IMR-90 (cell line): ENCODE measurements around the gene SIK2. TPM values are rescaled to one million over a fixed set of nuclear protein-coding genes. Genes with fewer than 3 reads are reported as not detected.

ENCODE experiments used
- ATAC-seq: fragments of 200-7000 bp; cut with Tn5 transposase; 2 replicates; pipeline ENCODE4 v1.9.1; 2020; ENCODE audit warnings: low read depth, mild to moderate bottlenecking, moderate library complexity
- BruUV-seq: library from RNA; stranded (reverse); fragments of 400-500 nt; replicated peaks from 2 replicates; lab custom pipeline; 2021; lab: Mats Ljungman, UMichigan
- CTCF ChIA-PET: fragments of 300-600 bp; formaldehyde crosslinking; extraction: SDS; loops from one replicate; lab custom pipeline; 2021; ENCODE audit warnings: antibody characterized with exemption; lab: Yijun Ruan, JAX
- POLR2A ChIA-PET: fragments of 300-600 bp; sonication (Branson Sonifier 250); formaldehyde crosslinking; loops from one replicate; lab custom pipeline; 2022; ENCODE audit warnings: antibody characterized with exemption; ENCODE audit not compliant: unreplicated experiment; lab: Charles Lee
- DNase-seq: peaks from one replicate; pipeline ENCODE4 v3.0.0; 2013
- H2AFZ ChIP-seq: replicated peaks from 2 replicates; pipeline ENCODE3; 2013; ENCODE audit warnings: low read length, mild to moderate bottlenecking; ENCODE audit not compliant: poor library complexity
- H2AK5ac ChIP-seq: 2 replicates; pipeline ENCODE4 v1.6.1; 2013; ENCODE audit warnings: low read depth, low read length, inconsistent platforms
- H2AK9ac ChIP-seq: replicated peaks from 2 replicates; pipeline ENCODE3; 2013; ENCODE audit warnings: mild to moderate bottlenecking, low read depth, low read length, moderate library complexity; ENCODE audit not compliant: poor library complexity
- H2BK120ac ChIP-seq: 2 replicates; pipeline ENCODE4 v1.6.1; 2013; ENCODE audit warnings: low read depth, low read length, inconsistent platforms
- H2BK15ac ChIP-seq: 3 replicates; pipeline ENCODE4 v1.6.1; 2013; ENCODE audit warnings: low read depth, low read length, inconsistent platforms
- H2BK20ac ChIP-seq: 2 replicates; pipeline ENCODE4 v1.6.1; 2013; ENCODE audit warnings: low read depth, mild to moderate bottlenecking, inconsistent platforms, low read length, moderate library complexity
- H2BK5ac ChIP-seq: 2 replicates; pipeline ENCODE4 v1.6.1; 2013; ENCODE audit warnings: mild to moderate bottlenecking, low read depth, low read length, inconsistent platforms; ENCODE audit not compliant: poor library complexity, severe bottlenecking
- H3K14ac ChIP-seq: replicated peaks from 2 replicates; pipeline ENCODE4 v1.6.1; 2013; ENCODE audit warnings: low read depth, low read length, inconsistent platforms
- H3K18ac ChIP-seq: 2 replicates; pipeline ENCODE4 v1.6.1; 2013; ENCODE audit warnings: low read depth, low read length, control low read depth
- H3K23ac ChIP-seq: 2 replicates; pipeline ENCODE4 v1.6.1; 2013; ENCODE audit warnings: low read depth, low read length, inconsistent platforms
- H3K27ac ChIP-seq: 2 replicates; pipeline ENCODE4 v1.5.1; 2013; ENCODE audit warnings: mild to moderate bottlenecking, control low read depth, low read length; ENCODE audit not compliant: insufficient read depth
- H3K27me3 ChIP-seq: 2 replicates; pipeline ENCODE4 v1.6.1; 2013; ENCODE audit warnings: low read length; ENCODE audit not compliant: control insufficient read depth, insufficient read depth
- H3K36me3 ChIP-seq: 2 replicates; pipeline ENCODE4 v1.6.1; 2013; ENCODE audit warnings: low read length, mixed read lengths; ENCODE audit not compliant: control insufficient read depth, insufficient read depth
- H3K4ac ChIP-seq: 2 replicates; pipeline ENCODE4 v1.6.1; 2013; ENCODE audit warnings: low read depth, low read length, inconsistent platforms
- H3K4me1 ChIP-seq: 2 replicates; pipeline ENCODE4 v1.6.1; 2013; ENCODE audit warnings: low read length, mixed read lengths; ENCODE audit not compliant: control insufficient read depth, insufficient read depth
- H3K4me2 ChIP-seq: 2 replicates; pipeline ENCODE4 v1.6.1; 2013; ENCODE audit warnings: low read depth, mild to moderate bottlenecking, control low read depth, low read length, moderate library complexity
- H3K4me3 ChIP-seq: 2 replicates; pipeline ENCODE4 v1.5.1; 2013; ENCODE audit warnings: low read depth, mild to moderate bottlenecking, control low read depth, low read length, moderate library complexity; ENCODE audit not compliant: insufficient read depth
- H3K56ac ChIP-seq: 2 replicates; pipeline ENCODE4 v1.6.1; 2013; ENCODE audit warnings: low read length, inconsistent platforms; ENCODE audit not compliant: insufficient read depth; ENCODE audit errors: extremely low read depth
- H3K79me1 ChIP-seq, 2 experiments: 2 replicates each; pipeline ENCODE4 v1.6.1; 2013; ENCODE audit warnings: low read length in 2 of 2, inconsistent platforms in 1 of 2, low read depth in 1 of 2
- H3K9ac ChIP-seq: 2 replicates; pipeline ENCODE4 v1.6.1; 2013; ENCODE audit warnings: low read depth, low read length, control low read depth
- H3K9me1 ChIP-seq: 2 replicates; pipeline ENCODE4 v1.6.1; 2013; ENCODE audit warnings: low read length, inconsistent platforms; ENCODE audit not compliant: insufficient read depth
- H3K9me3 ChIP-seq: 2 replicates; pipeline ENCODE4 v1.6.1; 2013; ENCODE audit warnings: low read length; ENCODE audit not compliant: control insufficient read depth, insufficient read depth
- H4K20me1 ChIP-seq: 2 replicates; pipeline ENCODE4 v1.6.1; 2013; ENCODE audit warnings: low read length, inconsistent platforms; ENCODE audit not compliant: insufficient read depth
- H4K5ac ChIP-seq: 2 replicates; pipeline ENCODE4 v1.6.1; 2013; ENCODE audit warnings: mild to moderate bottlenecking, low read depth, low read length, control low read depth
- H4K8ac ChIP-seq, 2 experiments: 2 replicates each; pipeline ENCODE4 v1.6.1; 2013; ENCODE audit warnings: low read depth in 2 of 2, low read length in 2 of 2, control low read depth in 1 of 2, inconsistent platforms in 1 of 2
- H4K91ac ChIP-seq: 2 replicates; pipeline ENCODE4 v1.6.1; 2013; ENCODE audit warnings: low read depth, low read length, inconsistent platforms; ENCODE audit not compliant: insufficient read depth
- CHD1 ChIP-seq: IDR thresholded peaks from 2 replicates; pipeline ENCODE4 v1.6.1; 2012; ENCODE audit warnings: low read depth, low read length, improper control_type of control experiment
- ELK1 ChIP-seq: fragments of 150-350 bp; IDR thresholded peaks from 2 replicates; pipeline ENCODE4 v1.6.1; 2016; ENCODE audit warnings: low read depth, mild to moderate bottlenecking, low read length, moderate library complexity, borderline replicate concordance
- FOS ChIP-seq: fragments of 150-350 bp; IDR thresholded peaks from 2 replicates; pipeline ENCODE4 v1.6.1; 2016; ENCODE audit warnings: low read depth, low read length
- MAFK ChIP-seq: IDR thresholded peaks from 2 replicates; pipeline ENCODE4 v1.6.1; 2012; ENCODE audit warnings: low read depth, low read length, improper control_type of control experiment
- MAZ ChIP-seq: IDR thresholded peaks from 2 replicates; pipeline ENCODE4 v1.6.1; 2012; ENCODE audit warnings: low read depth, mild to moderate bottlenecking, low read length, improper control_type of control experiment, moderate library complexity, borderline replicate concordance
- NFE2L2 ChIP-seq: fragments of 150-350 bp; IDR thresholded peaks from 2 replicates; pipeline ENCODE4 v1.6.1; 2016; ENCODE audit warnings: low read depth, mild to moderate bottlenecking, low read length
- POLR2A ChIP-seq: IDR thresholded peaks from 2 replicates; pipeline ENCODE4 v1.6.1; 2012; ENCODE audit warnings: mild to moderate bottlenecking, low read depth, low read length
- SMC3 ChIP-seq: fragments of 150-350 bp; IDR thresholded peaks from 2 replicates; pipeline ENCODE4 v1.6.1; 2016; ENCODE audit warnings: low read depth, mild to moderate bottlenecking, antibody characterized with exemption, low read length, moderate library complexity
- USF2 ChIP-seq: fragments of 150-350 bp; IDR thresholded peaks from 2 replicates; pipeline ENCODE4 v1.6.1; 2017; ENCODE audit warnings: mild to moderate bottlenecking, antibody characterized with exemption, low read length, low read depth
- WGBS, 2 experiments: methylation state at CpG; one replicate each; pipeline versions ENCODE4 v1.1.5 to v1.1.7; 2013; ENCODE audit warnings: missing lambda C conversion rate in 2 of 2; ENCODE audit not compliant: insufficient read length in 1 of 2; ENCODE audit errors: extremely low coverage in 2 of 2; 5-methylcytosine and 5-hydroxymethylcytosine counted together
- dilution Hi-C: fragments of 300-500 bp; cut with HindIII; formaldehyde crosslinking; loops from one replicate; pipeline ENCODE4 v1.14.3; 2018; ENCODE audit warnings: low sequenced_read_pairs; ENCODE audit not compliant: unreplicated experiment
- in situ Hi-C: fragments of 300-500 bp; cut with MboI; formaldehyde crosslinking; loops from 3 replicates; pipeline ENCODE4 v1.14.3; 2019; ENCODE audit warnings: low sequenced_read_pairs, inconsistent platforms, mixed read lengths
- intact Hi-C: fragments of 100-400 bp; cut with micrococcal nuclease; formaldehyde crosslinking; loops from 2 replicates; pipeline ENCODE4 v1.10.0; 2022
- polyA plus RNA-seq, 3 experiments: library from polyadenylated mRNA; depleted of rRNA; stranded (reverse); fragments of >200 nt; gene quantifications; 2 replicates each; pipeline ENCODE4 v1.2.3, GENCODE V29; 2012; ENCODE audit warnings: low replicate concordance in 1 of 3
- total RNA-seq: library from RNA; depleted of rRNA; stranded (reverse); fragments of >200 nt; gene quantifications from 2 replicates; pipeline ENCODE4 v1.2.3, GENCODE V29; 2012

SIK2 gene
- total and polyA plus RNA-seq, 2 of the 4 experiments (the other 2 are of a cell fraction), result 7.9 to 10.4 TPM

GRCh38 chr11:111743700-111744099 lies 141.5 kb downstream of the SIK2 start:
- Histone ChIP-seq H3K27ac (peak overlapping the region; percentile 3; the same call in 1 of the 2 replicates), H2BK15ac (no peak overlapping the region), H3K56ac (no peak overlapping the region), H2AK5ac (peak overlapping the region; percentile 84; the same call in 1 of the 2 replicates), H3K4me3 (no peak overlapping the region), H3K36me3 (peaks cover 26% of the 10 kb centered on the region), H3K9me3 (no peaks in the 10 kb centered on the region), H2BK5ac (peak overlapping the region; percentile 54), H2AK9ac (no peak overlapping the region), H3K23ac (peak overlapping the region; percentile 79; the same call in 1 of the 2 replicates), H2BK120ac (0 out of 2 replicates have a peak overlapping the region, but pooled peaks have one; percentile 5), H4K20me1 (no peaks in the 10 kb centered on the region), H4K8ac (0 out of 4 replicates have a peak overlapping the region, but pooled peaks of 1 of the 2 experiments have one; percentile 88), H3K4ac (no peak overlapping the region), H3K9ac (no peak overlapping the region), H2AFZ (no peak overlapping the region), H4K91ac (no peak overlapping the region), H2BK20ac (0 out of 2 replicates have a peak overlapping the region, but pooled peaks have one; percentile 21), H4K5ac (no peak overlapping the region), H3K4me1 (peaks cover 8% of the 10 kb centered on the region), H3K4me2 (no peak overlapping the region), H3K18ac (no peak overlapping the region; the same call in 1 of the 2 replicates), H3K14ac (peak overlapping the region; percentile 80; the same call in 1 of the 2 replicates), H3K9me1 (peaks cover 16% of the 10 kb centered on the region), H3K27me3 (no peaks in the 10 kb centered on the region), H3K79me1 (peaks cover 34 to 48% of the 10 kb centered on the region in 2 experiments)
- ATAC-seq, result no peak
- intact Hi-C loops, result no loop called here
- WGBS, 2 experiments, result 100% methylated on average over 2 of the region's 2 CpGs; no CpG with 5 or more reads in 1 of the 2 experiments
- no peak for TF ChIP-seq USF2
- no peak for TF ChIP-seq MAFK
- TF ChIP-seq FOS, result no peak
- TF ChIP-seq ELK1, result no peak
- TF ChIP-seq SMC3, result no peak
- no peak for TF ChIP-seq NFE2L2
- TF ChIP-seq POLR2A, result no peak
- no peak for TF ChIP-seq MAZ
- TF ChIP-seq CHD1, result no peak
- no peak for DNase-seq
- dilution Hi-C loops, result no loop called here
- no TSS peak for BruUV-seq
- ChIA-PET CTCF (no interaction called here), POLR2A (no interaction called here)
- in situ Hi-C loops, result no loop called here
